GM12878 (cell line): ENCODE measurements around the gene KBTBD13. TPM values are rescaled to one million over a fixed set of nuclear protein-coding genes. Genes with fewer than 3 reads are reported as not detected.
"Not testable (repeated sequence)": the region's sequence is repeated elsewhere in the genome, so short reads cannot be mapped to it uniquely, and the experiment has no call there.

ENCODE experiments used
- ATAC-seq: fragments of 200-7000 bp; cut with Tn5 transposase; 3 replicates; pipeline ENCODE4 v1.9.1; 2020; ENCODE audit warnings: mild to moderate bottlenecking, moderate library complexity
- BruUV-seq: library from RNA; stranded (reverse); fragments of 400-500 nt; replicated peaks from 2 replicates; lab custom pipeline; 2021; lab: Mats Ljungman, UMichigan
- CTCF ChIA-PET: fragments of 300-600 bp; sonication (Branson Sonifier 250); formaldehyde crosslinking; extraction: SDS; loops from one replicate; lab custom pipeline; 2021; ENCODE audit warnings: inconsistent platforms; lab: Yijun Ruan, JAX
- POLR2A ChIA-PET: fragments of 350-600 bp; formaldehyde crosslinking; extraction: SDS; loops from one replicate; lab custom pipeline; 2021; ENCODE audit warnings: inconsistent platforms; lab: Charles Lee
- RAD21 ChIA-PET: fragments of 300-600 bp; sonication (Branson Sonifier 250); formaldehyde crosslinking; loops from one replicate; lab custom pipeline; 2023; ENCODE audit warnings: antibody characterized with exemption; ENCODE audit not compliant: unreplicated experiment; lab: Charles Lee
- SMC1A ChIA-PET: fragments of 300-600 bp; sonication (Branson Sonifier 250); formaldehyde crosslinking; loops from one replicate; lab custom pipeline; 2023; ENCODE audit not compliant: unreplicated experiment, uncharacterized antibody; lab: Charles Lee
- DNase-seq: peaks from one replicate; pipeline ENCODE4 v3.0.0-alpha.2; 2011; ENCODE audit warnings: low read depth, low spot score
- FAIRE-seq: peaks from 3 replicates; lab custom pipeline; 2011; peaks lifted over from hg19 to GRCh38; lab: Jason Lieb, UNC
- H2AFZ ChIP-seq: 2 replicates; pipeline ENCODE4 v1.6.0; 2011; ENCODE audit warnings: low read depth, low read length, control low read depth; ENCODE audit not compliant: control insufficient read depth
- H3K27ac ChIP-seq: 2 replicates; pipeline ENCODE4 v1.5.1; 2011; ENCODE audit warnings: control low read depth; ENCODE audit not compliant: control insufficient read depth, insufficient read depth
- H3K27me3 ChIP-seq, 2 experiments: replicated peaks in 1 of 2; 2 replicates each; pipeline versions ENCODE4 v1.6.0 to v1.6.1; 2011; ENCODE audit warnings: low read length in 1 of 2; ENCODE audit not compliant: control insufficient read depth in 2 of 2, insufficient read depth in 2 of 2
- H3K36me3 ChIP-seq, 2 experiments: 2 replicates each; pipeline ENCODE4 v1.5.1; 2011; ENCODE audit warnings: low read length in 1 of 2; ENCODE audit not compliant: control insufficient read depth in 2 of 2, insufficient read depth in 2 of 2
- H3K4me1 ChIP-seq: 2 replicates; pipeline ENCODE4 v1.6.1; 2011; ENCODE audit warnings: mild to moderate bottlenecking, low read length, moderate library complexity, mixed read lengths; ENCODE audit not compliant: control insufficient read depth, insufficient read depth
- H3K4me2 ChIP-seq: 2 replicates; pipeline ENCODE4 v1.6.0; 2011; ENCODE audit warnings: control low read depth; ENCODE audit not compliant: control insufficient read depth, insufficient read depth
- H3K4me3 ChIP-seq: fragments of 200-600 bp; sonication (generic); 2 replicates; pipeline ENCODE4 v1.5.1; 2016
- H3K79me2 ChIP-seq: 2 replicates; pipeline ENCODE4 v1.6.0; 2011; ENCODE audit warnings: low read length; ENCODE audit not compliant: control insufficient read depth, insufficient read depth
- H3K9ac ChIP-seq: 2 replicates; pipeline ENCODE4 v1.8.0; 2011; ENCODE audit warnings: low read length, control low read depth, mixed read lengths; ENCODE audit not compliant: control insufficient read depth, insufficient read depth
- H3K9me3 ChIP-seq: replicated peaks from 3 replicates; pipeline ENCODE4 v1.5.1; 2011; ENCODE audit warnings: mild to moderate bottlenecking, low read length; ENCODE audit not compliant: control insufficient read depth, insufficient read depth
- H4K20me1 ChIP-seq: 2 replicates; pipeline ENCODE4 v1.6.0; 2011; ENCODE audit not compliant: control insufficient read depth, insufficient read depth
- EP300 ChIP-seq, 2 experiments: fragments of 150-350 bp in 1 of 2; IDR thresholded peaks; 2 replicates each; pipeline ENCODE4 v1.6.1; 2011 to 2012; ENCODE audit warnings: low read depth in 2 of 2, low read length in 2 of 2, borderline replicate concordance in 1 of 2, improper control_type of control experiment in 1 of 2, inconsistent platforms in 1 of 2; ENCODE audit not compliant: control insufficient read depth in 1 of 2
- ESRRA ChIP-seq: IDR thresholded peaks from 2 replicates; pipeline ENCODE4 v1.6.1; 2012; ENCODE audit warnings: mild to moderate bottlenecking, low read length, improper control_type of control experiment
- MEF2B ChIP-seq: fragments of 450-650 bp; IDR thresholded peaks from 2 replicates; pipeline ENCODE4 v1.6.1; 2018; ENCODE audit warnings: mild to moderate bottlenecking, moderate library complexity; ENCODE audit not compliant: partially characterized antibody, poor library complexity, severe bottlenecking
- MTA2 ChIP-seq: fragments of 450-650 bp; IDR thresholded peaks from 2 replicates; pipeline ENCODE4 v1.6.1; 2016; ENCODE audit warnings: low read depth, mild to moderate bottlenecking, moderate library complexity
- RELB ChIP-seq: fragments of 450-650 bp; IDR thresholded peaks from 2 replicates; pipeline ENCODE4 v1.6.1; 2017; ENCODE audit warnings: low read depth, mild to moderate bottlenecking, moderate library complexity
- WGBS: methylation state at CpG from one replicate; pipeline ENCODE4 v1.1.6; 2016; ENCODE audit warnings: low lambda C conversion rate; ENCODE audit not compliant: insufficient replicate concordance, insufficient coverage; ENCODE audit errors: missing lambda C conversion rate; 5-methylcytosine and 5-hydroxymethylcytosine counted together
- in situ Hi-C: fragments of 300-500 bp; cut with MboI; formaldehyde crosslinking; loops from 9 replicates; pipeline ENCODE4 v1.14.3; 2018; ENCODE audit warnings: mixed read lengths
- intact Hi-C: fragments of 100-400 bp; cut with micrococcal nuclease; formaldehyde crosslinking; loops from one replicate; pipeline ENCODE4 v1.14.2; 2022; ENCODE audit not compliant: unreplicated experiment
- polyA plus RNA-seq, 11 experiments: library from polyadenylated mRNA; depleted of rRNA in 4 of 11; unstranded in 6 of 11; stranded (reverse) in 5 of 11; fragments of >200 nt; fragmentation: Nextera tagmentation in 4 of 11; fragmentation: Illumina TruSeq in 1 of 11; extraction: Ambion mirVana in 4 of 11; extraction: Trizol in 1 of 11; gene quantifications; 1 replicate in 1 of 11; 2 replicates in 10 of 11; pipeline versions ENCODE4 v1.2.1 to v1.2.3, GENCODE V29; 2011 to 2016; ENCODE audit warnings: inconsistent platforms in 2 of 11, missing spikeins in 2 of 11, low read depth in 1 of 11
- total RNA-seq, 4 experiments: library from RNA; depleted of rRNA in 3 of 4; stranded (reverse); fragments of >200 nt in 3 of 4; fragmentation: Illumina TruSeq in 1 of 4; extraction: Trizol in 1 of 4; gene quantifications; 2 replicates each; pipeline versions ENCODE4 v1.2.1 to v1.2.3, GENCODE V29; 2013 to 2021

Gene KBTBD13
- total and polyA plus RNA-seq, 10 of the 15 experiments (the other 5 are each of a cell fraction or from before 2014, with no cell fraction given): 0.06 TPM; not detected in 9

- ChIA-PET SMC1A (no interaction called here), RAD21 (no interaction called here), CTCF (interaction anchor here (1.2 to 1.3 kb wide), 2 partner anchors 10 to 59 kb away, joined by 3 read pairs; no protein-coding TSS in a partner anchor), POLR2A (no interaction called here)
- in situ Hi-C loops: no loop called here
- H3K9ac ChIP-seq: no peak overlapping the region
- DNase-seq (no peak), ATAC-seq (no peak), FAIRE-seq (no peak)
- TF ChIP-seq RELB: no peak
- TF ChIP-seq MEF2B: no peak
- no peak for TF ChIP-seq MTA2
- no peak for TF ChIP-seq ESRRA
- no peak for TF ChIP-seq EP300 (IDR thresholded peaks at IDR 0.05; ENCODE audit: borderline replicate concordance in 1 of 2, control insufficient read depth in 1 of 2, low read depth in 2 of 2, low read length in 2 of 2)
- intact Hi-C loops: no loop called here
- H3K27ac ChIP-seq: no peak overlapping the region
- H3K9me3 ChIP-seq: no peaks in the 10 kb centered on the region
- no TSS peak for BruUV-seq
- H3K36me3 ChIP-seq: no peaks in the 10 kb centered on the region
- 92% methylated on average over 17 of the region's 17 CpGs for WGBS
- H3K79me2 ChIP-seq: no peaks in the 10 kb centered on the region
- H3K27me3 ChIP-seq: no peaks in the 10 kb centered on the region
- H3K4me1 ChIP-seq: no peaks in the 10 kb centered on the region
- no peak overlapping the region for H2AFZ ChIP-seq
- H4K20me1 ChIP-seq: no peaks in the 10 kb centered on the region
- no peak overlapping the region for H3K4me3 ChIP-seq
- no peak overlapping the region for H3K4me2 ChIP-seq
Measured at GRCh38 chr15:65092911-65093792, 16.6 kb downstream of the KBTBD13 start.

DNA sequence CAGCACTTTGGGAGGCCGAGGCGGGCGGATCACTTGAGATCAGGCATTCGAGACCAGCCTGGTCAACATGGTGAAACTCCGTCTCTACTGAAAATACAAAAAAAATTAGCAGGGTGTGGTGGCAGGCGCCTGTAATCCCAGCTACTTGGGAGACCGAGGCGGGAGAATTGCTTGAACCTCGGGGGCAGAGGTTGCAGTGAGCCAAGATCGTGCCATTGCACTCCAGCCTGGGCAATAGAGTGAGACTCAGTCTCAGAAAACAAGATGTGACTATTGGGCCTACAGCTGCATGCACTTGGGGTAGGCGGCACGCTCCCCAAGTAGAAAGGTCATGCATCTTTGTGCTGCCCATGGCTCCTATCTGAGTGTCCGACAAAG lies 17.2 kb downstream of the KBTBD13 start:
- over 99% methylated on average over 13 of the region's 13 CpGs for WGBS

More for the DNA sequence above, 17.2 kb downstream of the KBTBD13 start:
- FAIRE-seq, DNase-seq, BruUV-seq, in situ Hi-C loops, H3K79me2 ChIP-seq, H3K27me3 ChIP-seq, POLR2A ChIA-PET, RAD21 ChIA-PET, SMC1A ChIA-PET, H3K9me3 ChIP-seq, H3K4me3 ChIP-seq, H3K4me1 ChIP-seq, H3K4me2 ChIP-seq, H2AFZ ChIP-seq, H3K27ac ChIP-seq, H3K9ac ChIP-seq, H3K36me3 ChIP-seq, ATAC-seq, intact Hi-C loops, H4K20me1 ChIP-seq: not testable (repeated sequence)
- CTCF ChIA-PET: interaction anchor here (1.2 kb wide), 1 partner anchor 11 kb away, joined by 3 read pairs; no protein-coding TSS in a partner anchor
